Mesenteric fat pad (tissue), 1 donor: ENCODE data around the gene YEATS2. TPM values are rescaled to one million over a fixed set of nuclear protein-coding genes. Genes with fewer than 3 reads are reported as not detected.
"Not testable (repeated sequence)": the region's sequence is repeated elsewhere in the genome, so short reads cannot be mapped to it uniquely, and the experiment has no call there.

Experiments
- DNase-seq: peaks from one replicate; pipeline ENCODE4 v3.0.0-alpha.2; 2020; ENCODE audit warnings: low spot score
- long read RNA-seq: library from polyadenylated mRNA; unstranded; transcript quantifications from one replicate; pipeline ENCODE4 v2.0.0, GENCODE V29; 2020
- total RNA-seq: library from RNA; stranded (reverse); fragmentation: NEBNext Ultra II Directional; extraction: Animal tissue kit (Norgen Biotek cat#: 25700); gene quantifications from one replicate; pipeline ENCODE4 v1.2.1, GENCODE V29; 2021
- donor health status: DM: yes; HTN: yes; CAD: no.

The YEATS2 gene
- total RNA-seq, result 21.4 TPM
- long read RNA-seq, full-length matches to known transcripts, result 1 of 19 reads
- long read RNA-seq, partial matches to known transcripts, result 5 of 19 reads
- long read RNA-seq, other reads (novel, unspliced or antisense), result 13 of 19 reads

GRCh38 chr3:183697610-183698317, at the start of gene YEATS2:
Gene YEATS2, plus strand, starts transcription at chr3:183697797. Its CDS starts 17,366 bp downstream, at chr3:183715163.
- DNase-seq, result no peak

GRCh38 chr3:183650554-183650953, 47.0 kb upstream of the YEATS2 start:
- DNase-seq, result no peak

GRCh38 chr3:183653209-183654064, 44.2 kb upstream of the YEATS2 start:
- no peak for DNase-seq

GRCh38 chr3:183654727-183655126, 42.9 kb upstream of the YEATS2 start:
- DNase-seq, result no peak

GRCh38 chr3:183662099-183662498, 35.5 kb upstream of the YEATS2 start:
- DNase-seq, result no peak

GRCh38 chr3:183664913-183665381, 32.6 kb upstream of the YEATS2 start:
- no peak for DNase-seq

- no peak for DNase-seq
These were observed 17.5 kb upstream of the YEATS2 start for GRCh38 chr3:183680061-183680460.

- DNase-seq, result no peak
These were observed 9.9 kb upstream of the YEATS2 start for GRCh38 chr3:183687705-183688104.

- DNase-seq, result no peak
These were observed 8.7 kb upstream of the YEATS2 start for GRCh38 chr3:183688874-183689273.

GRCh38 chr3:183689621-183690020, 8.0 kb upstream of the YEATS2 start:
- DNase-seq, result not testable (repeated sequence)

GRCh38 chr3:183690402-183690995, 7.1 kb upstream of the YEATS2 start:
- no peak for DNase-seq

- no peak for DNase-seq
These were observed 5.2 kb upstream of the YEATS2 start for GRCh38 chr3:183692436-183692835.

- no peak for DNase-seq
These were observed 1.8 kb upstream of the YEATS2 start for GRCh38 chr3:183695569-183696364.

- DNase-seq, result no peak
These were observed 431 bp upstream of the YEATS2 start for GRCh38 chr3:183697123-183697609.

GRCh38 chr3:183698318-183698751, 738 bp downstream of the YEATS2 start:
- no peak for DNase-seq

- no peak for DNase-seq
These were observed 1.2 kb downstream of the YEATS2 start for GRCh38 chr3:183698756-183699155.

GRCh38 chr3:183699238-183699947, 1.8 kb downstream of the YEATS2 start:
- DNase-seq, result no peak

- DNase-seq, result no peak
These were observed 4.1 kb downstream of the YEATS2 start for GRCh38 chr3:183701744-183702143.

GRCh38 chr3:183703892-183704291, 6.3 kb downstream of the YEATS2 start:
- DNase-seq, result not testable (repeated sequence)

- DNase-seq, result no peak
These were observed 12.6 kb downstream of the YEATS2 start for GRCh38 chr3:183710231-183710630.
